ENCODE data around the gene SPEF1.

The SPEF1 gene

GRCh38 chr20:3821996-3822395 is 40.7 kb upstream of the SPEF1 start:
- Mint-ChIP-seq H3K4me1 (peaks cover 22% of the 10 kb centered on the region), H3K27ac (peak overlapping the region; percentile 67 to 90 (median 86)), H3K27me3 (ENCODE audit: low read depth) (peaks cover 3% of the 10 kb centered on the region), H3K4me3 (peak overlapping the region; percentile 83 to 92 (median 88)), H3K9me3 (no peaks in the 10 kb centered on the region), H3K36me3 (ENCODE audit: low read depth) (peaks cover 14% of the 10 kb centered on the region)
- no peak for TF ChIP-seq CTCF (IDR thresholded peaks at IDR 0.05; ENCODE audit: unreplicated experiment in 3 of 3)

- Mint-ChIP-seq H3K4me1 (peaks cover 22% of the 10 kb centered on the region), H3K27ac (peak overlapping the region; percentile 100), H3K27me3 (ENCODE audit: low read depth) (peaks cover 3% of the 10 kb centered on the region), H3K36me3 (ENCODE audit: low read depth) (peaks cover 11% of the 10 kb centered on the region), H3K9me3 (no peaks in the 10 kb centered on the region), H3K4me3 (peak overlapping the region; percentile 83 to 92 (median 88))
- TF ChIP-seq CTCF (IDR thresholded peaks at IDR 0.05; ENCODE audit: unreplicated experiment in 3 of 3), result no peak
These were observed 39.9 kb upstream of the SPEF1 start for GRCh38 chr20:3820901-3821727.

GRCh38 chr20:3820048-3820900 is 39.0 kb upstream of the SPEF1 start, which contains the start of gene AP5S1:
Gene AP5S1, plus strand, starts transcription at chr20:3820547. Its CDS starts 1,571 bp downstream, at chr20:3822118.
- Mint-ChIP-seq H3K27me3 (ENCODE audit: low read depth) (peaks cover 3% of the 10 kb centered on the region), H3K36me3 (ENCODE audit: low read depth) (peaks cover 11% of the 10 kb centered on the region), H3K9me3 (no peaks in the 10 kb centered on the region), H3K4me1 (peaks cover 22% of the 10 kb centered on the region), H3K27ac (peak within 1 kb of the TSS; percentile 100), H3K4me3 (peak within 1 kb of the TSS; percentile 83 to 92 (median 88))
- TF ChIP-seq CTCF (IDR thresholded peaks at IDR 0.05; ENCODE audit: unreplicated experiment in 3 of 3), result peak; percentile 98 to 100 (median 99)

GRCh38 chr20:3819411-3820047 is 38.3 kb upstream of the SPEF1 start:
- Mint-ChIP-seq H3K27me3 (ENCODE audit: low read depth) (peaks cover 3% of the 10 kb centered on the region), H3K9me3 (no peaks in the 10 kb centered on the region), H3K27ac (peak overlapping the region; percentile 100), H3K4me3 (peak overlapping the region; percentile 80 to 83 (median 80)), H3K4me1 (peaks cover 22% of the 10 kb centered on the region), H3K36me3 (ENCODE audit: low read depth) (peaks cover 11% of the 10 kb centered on the region)
- no peak for TF ChIP-seq CTCF (IDR thresholded peaks at IDR 0.05; ENCODE audit: unreplicated experiment in 3 of 3)

- H3K4me3 Mint-ChIP-seq, result peak overlapping the region; percentile 61 to 77 (median 63)
- peaks cover 23% of the 10 kb centered on the region for H3K4me1 Mint-ChIP-seq
- peaks cover 11% of the 10 kb centered on the region for H3K36me3 Mint-ChIP-seq (ENCODE audit: low read depth)
- no peaks in the 10 kb centered on the region for H3K9me3 Mint-ChIP-seq
- H3K27ac Mint-ChIP-seq, result peak overlapping the region; percentile 86 to 100 (median 100)
- peak; percentile 55 to 69 (median 63) for TF ChIP-seq CTCF (IDR thresholded peaks at IDR 0.05; ENCODE audit: unreplicated experiment in 3 of 3)
- H3K27me3 Mint-ChIP-seq (ENCODE audit: low read depth), result peaks cover 3% of the 10 kb centered on the region
These were observed 37.2 kb upstream of the SPEF1 start for GRCh38 chr20:3818155-3819151.

Data from nephron (organoid).